ENCODE results near the gene CFAP100. TPM values are rescaled to one million over a fixed set of nuclear protein-coding genes. Genes with fewer than 3 reads are reported as not detected.

CFAP100 gene
- total RNA-seq, 1 donor from 2014 or later, result not detected

GRCh38 chr3:126396536-126396935 is 1.8 kb downstream of the CFAP100 start:
- no peak overlapping the region for H3K4me3 ChIP-seq (ENCODE audit: low read depth, low read length)
- TF ChIP-seq, protein P1, sequence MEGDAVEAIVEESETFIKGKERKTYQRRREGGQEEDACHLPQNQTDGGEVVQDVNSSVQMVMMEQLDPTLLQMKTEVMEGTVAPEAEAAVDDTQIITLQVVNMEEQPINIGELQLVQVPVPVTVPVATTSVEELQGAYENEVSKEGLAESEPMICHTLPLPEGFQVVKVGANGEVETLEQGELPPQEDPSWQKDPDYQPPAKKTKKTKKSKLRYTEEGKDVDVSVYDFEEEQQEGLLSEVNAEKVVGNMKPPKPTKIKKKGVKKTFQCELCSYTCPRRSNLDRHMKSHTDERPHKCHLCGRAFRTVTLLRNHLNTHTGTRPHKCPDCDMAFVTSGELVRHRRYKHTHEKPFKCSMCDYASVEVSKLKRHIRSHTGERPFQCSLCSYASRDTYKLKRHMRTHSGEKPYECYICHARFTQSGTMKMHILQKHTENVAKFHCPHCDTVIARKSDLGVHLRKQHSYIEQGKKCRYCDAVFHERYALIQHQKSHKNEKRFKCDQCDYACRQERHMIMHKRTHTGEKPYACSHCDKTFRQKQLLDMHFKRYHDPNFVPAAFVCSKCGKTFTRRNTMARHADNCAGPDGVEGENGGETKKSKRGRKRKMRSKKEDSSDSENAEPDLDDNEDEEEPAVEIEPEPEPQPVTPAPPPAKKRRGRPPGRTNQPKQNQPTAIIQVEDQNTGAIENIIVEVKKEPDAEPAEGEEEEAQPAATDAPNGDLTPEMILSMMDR (conservative IDR thresholded peaks at IDR 0.05; ENCODE audit: low read depth, low read length), result no peak
- no peak for DNase-seq (ENCODE audit: low read depth)

GRCh38 chr3:126397610-126398422 is 3.1 kb downstream of the CFAP100 start:
- no peak overlapping the region for H3K4me3 ChIP-seq (ENCODE audit: low read depth, low read length)
- DNase-seq (ENCODE audit: low read depth), result no peak
- TF ChIP-seq, protein P1 (conservative IDR thresholded peaks at IDR 0.05; ENCODE audit: low read depth, low read length), result no peak

DNA sequence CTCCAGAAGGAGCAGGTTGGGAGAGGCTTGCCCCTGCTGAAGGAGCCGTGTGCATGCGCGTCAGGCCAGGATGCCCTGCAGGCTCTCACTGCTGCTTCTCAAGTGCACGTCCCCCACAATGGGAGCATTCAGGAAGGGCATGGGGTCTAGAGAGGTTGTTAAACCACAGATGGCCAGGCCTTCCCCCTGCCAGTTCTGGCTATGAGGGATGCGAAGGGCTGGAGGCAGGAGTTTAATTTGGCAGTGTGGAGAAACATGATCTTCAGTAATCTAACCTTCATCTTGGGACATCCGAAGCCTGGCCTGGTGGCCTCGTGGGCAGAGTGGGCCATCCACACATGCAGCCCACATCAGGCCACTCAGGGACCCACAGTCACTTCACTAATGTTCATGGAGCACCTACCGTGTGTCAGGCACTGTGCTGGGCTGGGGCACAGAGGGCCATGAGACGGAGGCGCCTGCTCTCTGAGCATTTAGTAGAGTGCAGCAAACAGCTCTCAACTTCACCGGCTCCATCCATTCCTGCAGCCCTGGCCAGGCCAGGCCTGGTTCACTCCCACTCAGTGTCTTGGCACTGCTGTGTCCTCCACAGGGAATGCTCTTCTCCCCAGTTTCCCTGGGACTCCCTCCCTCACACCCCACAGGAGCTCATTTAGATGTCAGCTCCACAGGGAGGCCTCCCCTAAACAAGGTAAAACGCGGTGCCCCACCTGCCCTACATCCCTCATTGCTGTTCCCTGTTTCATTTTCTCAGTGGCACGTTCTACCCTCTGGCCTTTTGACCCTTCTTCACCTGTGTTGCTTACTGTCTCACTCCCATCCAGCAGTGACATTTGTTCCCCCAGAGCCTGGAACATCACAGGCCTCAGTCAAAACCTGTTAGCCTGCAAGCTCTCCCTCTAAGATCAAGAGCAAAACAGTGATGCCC is 4.0 kb downstream of the CFAP100 start:
- TF ChIP-seq, protein P1 (conservative IDR thresholded peaks at IDR 0.05; ENCODE audit: low read depth, low read length), result no peak
- no peak for DNase-seq (ENCODE audit: low read depth)
- H3K4me3 ChIP-seq (ENCODE audit: low read depth, low read length), result no peak overlapping the region

GRCh38 chr3:126399351-126399735 is 4.6 kb downstream of the CFAP100 start:
- H3K4me3 ChIP-seq (ENCODE audit: low read depth, low read length), result no peak overlapping the region
- no peak for DNase-seq (ENCODE audit: low read depth)
- TF ChIP-seq, protein P1 (conservative IDR thresholded peaks at IDR 0.05; ENCODE audit: low read depth, low read length), result no peak

DNA sequence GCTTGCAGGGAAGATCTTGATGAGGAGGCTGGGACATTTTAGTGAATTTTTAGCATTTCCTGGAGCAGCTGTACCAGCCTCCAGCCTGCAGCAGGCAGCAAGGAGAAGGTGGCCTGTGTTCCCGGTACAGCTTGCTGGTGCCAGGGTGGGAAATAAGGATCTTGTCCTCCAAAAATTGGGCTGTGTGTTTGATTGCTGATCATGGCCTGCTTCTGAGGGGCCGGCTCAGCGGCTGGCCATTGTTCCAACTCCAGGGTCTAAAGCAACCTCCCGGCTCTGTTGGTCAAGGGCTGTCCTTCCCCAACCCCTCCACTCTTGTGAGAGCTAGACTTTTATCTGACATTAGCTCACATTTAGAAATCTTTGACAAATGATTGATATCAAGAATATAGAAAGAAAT is 5.0 kb downstream of the CFAP100 start:
- TF ChIP-seq, protein P1 (conservative IDR thresholded peaks at IDR 0.05; ENCODE audit: low read depth, low read length), result no peak
- DNase-seq (ENCODE audit: low read depth), result no peak
- H3K4me3 ChIP-seq (ENCODE audit: low read depth, low read length), result no peak overlapping the region

DNA sequence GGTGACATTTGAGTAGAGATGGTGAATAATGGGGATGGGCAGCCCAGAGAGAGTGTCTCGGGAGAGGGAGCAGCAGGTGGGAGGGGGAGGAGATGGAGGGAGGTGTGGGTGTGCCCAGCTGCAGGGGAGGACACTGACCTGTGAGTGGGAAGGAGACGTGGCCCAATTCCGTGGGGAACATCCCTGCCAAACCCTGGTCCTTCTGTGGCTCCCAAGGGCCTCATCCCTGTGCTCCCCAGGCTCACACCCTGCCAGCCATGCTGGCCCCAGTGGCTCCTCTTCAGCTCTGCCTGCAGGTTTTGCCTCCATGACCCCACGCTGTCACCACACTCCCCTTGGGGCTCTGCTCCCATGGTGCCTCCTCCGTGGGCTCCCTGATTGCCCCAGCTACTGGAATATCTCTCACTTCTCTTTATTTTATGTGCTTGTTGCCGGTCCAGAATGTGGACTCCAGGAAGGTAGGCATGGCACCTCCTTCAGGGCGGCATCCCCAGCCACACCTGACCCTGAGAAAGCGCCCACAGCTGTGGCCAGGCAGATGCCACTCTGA is 7.0 kb downstream of the CFAP100 start:
- H3K4me3 ChIP-seq (ENCODE audit: low read depth, low read length), result no peak overlapping the region
- DNase-seq (ENCODE audit: low read depth), result no peak
- TF ChIP-seq, protein P1 (conservative IDR thresholded peaks at IDR 0.05; ENCODE audit: low read depth, low read length), result no peak

Measured in epithelial cell of proximal tubule (primary cell).